NCI-H446 treated with DMSO at 0.1 percent for 48 hours (cell line): ENCODE measurements around the gene GOLGA8S.
"Not testable (repeated sequence)": the region's sequence is repeated elsewhere in the genome, so short reads cannot be mapped to it uniquely, and the experiment has no call there.

Experiments used
- DNase-seq: peaks from one replicate; lab custom pipeline; 2025; lab: John Stamatoyannopoulos, UW

The GOLGA8S gene

GRCh38 chr15:23354448-23354847 is at the start of gene GOLGA8S:
Gene GOLGA8S, plus strand, starts transcription at chr15:23354748. Its CDS starts 62 bp downstream, at chr15:23354810.
- not testable (repeated sequence) for DNase-seq

GRCh38 chr15:23304805-23305204 is 49.7 kb upstream of the GOLGA8S start:
- DNase-seq: not testable (repeated sequence)

GRCh38 chr15:23305921-23306320 is 48.6 kb upstream of the GOLGA8S start:
- DNase-seq: not testable (repeated sequence)

GRCh38 chr15:23311233-23311632 is 43.3 kb upstream of the GOLGA8S start:
- not testable (repeated sequence) for DNase-seq

- not testable (repeated sequence) for DNase-seq
Measured at GRCh38 chr15:23334096-23334495, 20.5 kb upstream of the GOLGA8S start, which contains the start of gene GOLGA6L26. Gene GOLGA6L26, minus strand, starts transcription at chr15:23334196. Its CDS starts 61 bp downstream, at chr15:23334135.

- not testable (repeated sequence) for DNase-seq
Measured at GRCh38 chr15:23362622-23363021, 8.1 kb downstream of the GOLGA8S start.

GRCh38 chr15:23364261-23364660 is 9.7 kb downstream of the GOLGA8S start:
- not testable (repeated sequence) for DNase-seq

GRCh38 chr15:23370578-23370977 is 16.0 kb downstream of the GOLGA8S start:
- DNase-seq: no peak

GRCh38 chr15:23371134-23371533 is 16.6 kb downstream of the GOLGA8S start:
- not testable (repeated sequence) for DNase-seq

GRCh38 chr15:23371868-23372267 is 17.3 kb downstream of the GOLGA8S start:
- not testable (repeated sequence) for DNase-seq

GRCh38 chr15:23372284-23372683 is 17.7 kb downstream of the GOLGA8S start:
- DNase-seq: no peak

GRCh38 chr15:23372891-23373600 is 18.5 kb downstream of the GOLGA8S start:
- not testable (repeated sequence) for DNase-seq

- DNase-seq: not testable (repeated sequence)
Measured at GRCh38 chr15:23374226-23374625, 19.7 kb downstream of the GOLGA8S start.

GRCh38 chr15:23378946-23379345 is 24.4 kb downstream of the GOLGA8S start:
- DNase-seq: not testable (repeated sequence)

- not testable (repeated sequence) for DNase-seq
Measured at GRCh38 chr15:23380700-23381099, 26.2 kb downstream of the GOLGA8S start.

GRCh38 chr15:23381192-23381591 is 26.6 kb downstream of the GOLGA8S start:
- not testable (repeated sequence) for DNase-seq

GRCh38 chr15:23384371-23384770 is 29.8 kb downstream of the GOLGA8S start:
- no peak for DNase-seq

- no peak for DNase-seq
Measured at GRCh38 chr15:23385886-23386430, 31.4 kb downstream of the GOLGA8S start.

- no peak for DNase-seq
Measured at GRCh38 chr15:23387621-23388190, 33.2 kb downstream of the GOLGA8S start.

GRCh38 chr15:23395030-23395692 is 40.6 kb downstream of the GOLGA8S start:
- no peak for DNase-seq

GRCh38 chr15:23395832-23396231 is 41.3 kb downstream of the GOLGA8S start:
- no peak for DNase-seq

GRCh38 chr15:23397779-23398178 is 43.2 kb downstream of the GOLGA8S start:
- no peak for DNase-seq
